DND-41 (cell line): ENCODE data around the gene ATP13A3.

ENCODE experiments used
- EZH2 ChIP-seq: IDR thresholded peaks from 3 replicates; pipeline ENCODE4 v1.6.1; 2012; ENCODE audit warnings: borderline replicate concordance, low read depth, mild to moderate bottlenecking, moderate library complexity, low read length, inconsistent platforms; ENCODE audit not compliant: severe bottlenecking
- TF ChIP-seq, protein P1 (sequence below): IDR thresholded peaks from 2 replicates; pipeline ENCODE4 v1.5.1; 2012; ENCODE audit warnings: borderline replicate concordance, low read length, moderate library complexity, mild to moderate bottlenecking; ENCODE audit not compliant: poor library complexity, severe bottlenecking; ENCODE audit errors: extremely low read depth

DNA sequence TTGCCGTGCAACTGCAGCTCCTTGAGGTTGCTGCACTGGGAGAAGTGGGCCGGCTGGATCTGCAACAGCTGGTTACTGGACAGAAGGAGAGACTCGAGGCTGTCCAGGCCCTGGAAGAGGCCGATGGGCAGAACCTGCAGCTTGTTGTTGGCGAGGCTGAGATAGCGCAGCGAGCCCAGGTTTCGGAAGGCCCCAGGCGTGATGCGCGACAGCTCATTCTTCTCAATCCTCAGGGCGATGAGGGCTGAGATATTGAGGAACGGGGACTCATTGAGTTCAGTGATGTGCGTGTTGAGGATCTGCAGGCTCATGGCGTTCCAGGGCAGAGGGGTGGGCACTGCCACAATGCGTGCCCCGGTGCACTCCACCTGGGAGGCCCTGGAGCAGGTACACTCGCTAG is 126.2 kb downstream of the ATP13A3 start:
- TF ChIP-seq, protein P1, sequence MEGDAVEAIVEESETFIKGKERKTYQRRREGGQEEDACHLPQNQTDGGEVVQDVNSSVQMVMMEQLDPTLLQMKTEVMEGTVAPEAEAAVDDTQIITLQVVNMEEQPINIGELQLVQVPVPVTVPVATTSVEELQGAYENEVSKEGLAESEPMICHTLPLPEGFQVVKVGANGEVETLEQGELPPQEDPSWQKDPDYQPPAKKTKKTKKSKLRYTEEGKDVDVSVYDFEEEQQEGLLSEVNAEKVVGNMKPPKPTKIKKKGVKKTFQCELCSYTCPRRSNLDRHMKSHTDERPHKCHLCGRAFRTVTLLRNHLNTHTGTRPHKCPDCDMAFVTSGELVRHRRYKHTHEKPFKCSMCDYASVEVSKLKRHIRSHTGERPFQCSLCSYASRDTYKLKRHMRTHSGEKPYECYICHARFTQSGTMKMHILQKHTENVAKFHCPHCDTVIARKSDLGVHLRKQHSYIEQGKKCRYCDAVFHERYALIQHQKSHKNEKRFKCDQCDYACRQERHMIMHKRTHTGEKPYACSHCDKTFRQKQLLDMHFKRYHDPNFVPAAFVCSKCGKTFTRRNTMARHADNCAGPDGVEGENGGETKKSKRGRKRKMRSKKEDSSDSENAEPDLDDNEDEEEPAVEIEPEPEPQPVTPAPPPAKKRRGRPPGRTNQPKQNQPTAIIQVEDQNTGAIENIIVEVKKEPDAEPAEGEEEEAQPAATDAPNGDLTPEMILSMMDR, result no peak
- no peak for TF ChIP-seq EZH2
